Tibial artery (tissue), 4 donors: ENCODE data around the gene COX6B1.
"Not testable (repeated sequence)": the region's sequence is repeated elsewhere in the genome, so short reads cannot be mapped to it uniquely, and the experiment has no call there.

Source experiments
- DNase-seq, 2 donors: peaks; one replicate each; pipeline ENCODE4 v3.0.0-alpha.2; 2019
- H3K27ac ChIP-seq, 2 donors: fragments of 200-600 bp; sonication (generic) in 1 of 2; 1 replicate in 1 of 2; 2 replicates in 1 of 2; pipeline ENCODE4 v1.5.1; 2018 to 2019; ENCODE audit warnings: mild to moderate bottlenecking in 1 of 2
- H3K27me3 ChIP-seq, 2 donors: fragments of 200-600 bp; sonication (generic) in 1 of 2; one replicate each; pipeline versions ENCODE4 v1.5.1 to v1.6.0; 2016 to 2019
- H3K36me3 ChIP-seq, 3 donors: fragments of 200-600 bp; sonication (generic) in 2 of 3; one replicate each; pipeline ENCODE4 v1.5.1; 2016 to 2019; ENCODE audit warnings: mild to moderate bottlenecking in 2 of 3
- H3K4me1 ChIP-seq, 4 donors: fragments of 200-600 bp; sonication (generic) in 2 of 4; 1 replicate in 3 of 4; 2 replicates in 1 of 4; pipeline ENCODE4 v1.5.1; 2016 to 2019
- H3K4me3 ChIP-seq, 2 donors: fragments of 200-600 bp; sonication (generic) in 1 of 2; 1 replicate in 1 of 2; 2 replicates in 1 of 2; pipeline ENCODE4 v1.5.1; 2018 to 2019; ENCODE audit warnings: mild to moderate bottlenecking in 2 of 2
- H3K9me3 ChIP-seq, 3 donors: fragments of 200-600 bp; sonication (generic) in 1 of 3; one replicate each; pipeline ENCODE4 v1.5.1; 2016 to 2019
- CTCF ChIP-seq, 2 experiments: fragments of 200-600 bp in 1 of 2; fragments of 450-650 bp in 1 of 2; IDR thresholded peaks; one replicate each; pipeline ENCODE4 v1.5.1; 2017 to 2019; ENCODE audit warnings: antibody characterized with exemption in 2 of 2, mild to moderate bottlenecking in 1 of 2, moderate library complexity in 1 of 2
- intact Hi-C: fragments of 100-400 bp; cut with DNase I; formaldehyde crosslinking; loops from one replicate; pipeline ENCODE4 v1.15.0; 2023; ENCODE audit warnings: low total_unique reads

The COX6B1 gene

GRCh38 chr19:35675589-35676140 lies 27.5 kb downstream of the COX6B1 start:
- Histone ChIP-seq H3K36me3 (no peaks in the 10 kb centered on the region), H3K27ac (no peak overlapping the region), H3K4me3 (no peak overlapping the region), H3K4me1 (peaks cover 0 to 7% (median 3%) of the 10 kb centered on the region in 4 donors), H3K27me3 (peaks cover 0 to 47% of the 10 kb centered on the region in 2 donors), H3K9me3 (no peaks in the 10 kb centered on the region)
- TF ChIP-seq CTCF (IDR thresholded peaks at IDR 0.05) = no peak
- DNase-seq = no peak
- intact Hi-C loops = no loop called here

GRCh38 chr19:35689836-35690235 lies 41.7 kb downstream of the COX6B1 start:
- peaks cover 0 to 5% (median 0%) of the 10 kb centered on the region in 4 donors for H3K4me1 ChIP-seq
- DNase-seq = no peak
- intact Hi-C loops = no loop called here

GRCh38 chr19:35691106-35691505 lies 43.0 kb downstream of the COX6B1 start:
- intact Hi-C loops, H3K27ac ChIP-seq, H3K9me3 ChIP-seq, DNase-seq, H3K4me1 ChIP-seq, H3K36me3 ChIP-seq, H3K27me3 ChIP-seq, H3K4me3 ChIP-seq: not testable (repeated sequence)

More at GRCh38 chr19:35689836-35690235, 41.7 kb downstream of the COX6B1 start:
- no peaks in the 10 kb centered on the region for H3K9me3 ChIP-seq
- no peak overlapping the region for H3K27ac ChIP-seq
- no peaks in the 10 kb centered on the region for H3K36me3 ChIP-seq
- H3K4me3 ChIP-seq = no peak overlapping the region
- TF ChIP-seq CTCF (IDR thresholded peaks at IDR 0.05) = no peak
- no peaks in the 10 kb centered on the region for H3K27me3 ChIP-seq

GRCh38 chr19:35692010-35692409 lies 43.9 kb downstream of the COX6B1 start:
- H3K4me3 ChIP-seq = no peak overlapping the region
- no peaks in the 10 kb centered on the region for H3K27me3 ChIP-seq
- no peaks in the 10 kb centered on the region for H3K9me3 ChIP-seq
- intact Hi-C loops = loop anchor here (2.0 kb wide), 1 partner anchor 25 kb away; no protein-coding TSS in a partner anchor
- peaks cover 0 to 5% (median 0%) of the 10 kb centered on the region in 4 donors for H3K4me1 ChIP-seq
- no peak for TF ChIP-seq CTCF (IDR thresholded peaks at IDR 0.05)
- DNase-seq = no peak
- H3K36me3 ChIP-seq = no peaks in the 10 kb centered on the region
- no peak overlapping the region for H3K27ac ChIP-seq

GRCh38 chr19:35693422-35693821 lies 45.3 kb downstream of the COX6B1 start:
- no peak for TF ChIP-seq CTCF (IDR thresholded peaks at IDR 0.05)
- H3K36me3 ChIP-seq = no peaks in the 10 kb centered on the region
- H3K4me3 ChIP-seq = no peak overlapping the region
- H3K27me3 ChIP-seq = peaks cover 0 to 2% of the 10 kb centered on the region in 2 donors
- no peaks in the 10 kb centered on the region for H3K9me3 ChIP-seq
- H3K27ac ChIP-seq = no peak overlapping the region
- H3K4me1 ChIP-seq = peaks cover 0 to 5% (median 0%) of the 10 kb centered on the region in 4 donors
- intact Hi-C loops = loop anchor here (2.0 kb wide), 1 partner anchor 23 kb away; no protein-coding TSS in a partner anchor
- no peak for DNase-seq

GRCh38 chr19:35693835-35694599 lies 45.9 kb downstream of the COX6B1 start:
- H3K36me3 ChIP-seq = no peaks in the 10 kb centered on the region
- peak; percentile 86 to 91 for DNase-seq
- peak; percentile 95 for TF ChIP-seq CTCF (IDR thresholded peaks at IDR 0.05)
- H3K4me3 ChIP-seq = no peak overlapping the region
- intact Hi-C loops = loop anchor here (2.0 kb wide), 1 partner anchor 23 kb away; no protein-coding TSS in a partner anchor
- H3K27me3 ChIP-seq = peaks cover 0 to 5% of the 10 kb centered on the region in 2 donors
- no peaks in the 10 kb centered on the region for H3K9me3 ChIP-seq
- no peak overlapping the region for H3K27ac ChIP-seq
- H3K4me1 ChIP-seq = peaks cover 0 to 5% (median 0%) of the 10 kb centered on the region in 4 donors
